Measurements from ENCODE around the gene PSMA7. TPM values are rescaled to one million over a fixed set of nuclear protein-coding genes. Genes with fewer than 3 reads are reported as not detected.

PSMA7 gene
- total and polyA plus RNA-seq, 8 donors: 119 to 280 (median 194) TPM

DNA sequence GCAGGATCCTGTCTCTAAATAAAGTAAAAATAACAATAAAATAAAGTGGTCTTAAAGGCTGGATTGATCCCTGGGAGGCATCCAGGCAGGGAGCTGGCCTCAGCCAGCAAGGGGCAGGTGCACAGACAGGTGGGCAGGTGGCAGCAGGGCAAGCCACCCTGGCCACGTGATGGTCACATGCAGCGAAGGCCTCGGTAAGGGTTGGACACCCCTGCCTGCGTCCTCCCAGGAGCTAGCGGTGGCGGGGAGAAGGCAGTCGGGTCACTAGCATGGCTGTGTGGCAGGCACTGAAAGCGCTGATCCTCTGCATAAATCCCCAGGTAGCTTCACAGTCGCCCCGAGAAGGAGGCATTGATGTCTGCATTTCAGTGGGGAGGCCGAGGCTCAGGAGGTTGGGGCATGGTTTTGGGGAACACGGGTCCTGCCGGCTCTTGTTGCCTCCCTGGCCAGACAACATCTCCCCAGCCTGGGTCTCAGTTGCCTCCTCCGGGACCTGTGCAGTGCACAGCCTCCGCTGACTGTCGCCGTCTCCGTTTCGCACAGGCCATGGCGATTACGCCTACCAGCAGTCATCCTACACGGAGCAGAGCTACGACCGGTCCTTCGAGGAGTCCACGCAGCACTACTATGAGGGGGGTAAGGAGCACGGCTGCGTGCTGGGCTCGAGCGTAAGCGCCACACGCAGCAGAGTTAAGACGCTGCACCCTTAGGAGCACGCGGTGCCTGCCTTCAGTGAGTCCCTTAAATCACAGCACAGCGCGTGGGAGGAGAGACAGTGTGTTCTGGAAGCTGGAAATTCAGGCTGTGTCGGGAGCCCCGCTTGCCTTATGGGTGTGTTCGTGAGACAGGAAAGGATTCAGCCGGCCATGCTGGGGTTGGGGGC lies 21.9 kb upstream of the PSMA7 start:
- TF ChIP-seq EP300 (IDR thresholded peaks at IDR 0.05): no peak
- TF ChIP-seq POLR2AphosphoS5 (IDR thresholded peaks at IDR 0.05): no peak
- TF ChIP-seq, protein P1, sequence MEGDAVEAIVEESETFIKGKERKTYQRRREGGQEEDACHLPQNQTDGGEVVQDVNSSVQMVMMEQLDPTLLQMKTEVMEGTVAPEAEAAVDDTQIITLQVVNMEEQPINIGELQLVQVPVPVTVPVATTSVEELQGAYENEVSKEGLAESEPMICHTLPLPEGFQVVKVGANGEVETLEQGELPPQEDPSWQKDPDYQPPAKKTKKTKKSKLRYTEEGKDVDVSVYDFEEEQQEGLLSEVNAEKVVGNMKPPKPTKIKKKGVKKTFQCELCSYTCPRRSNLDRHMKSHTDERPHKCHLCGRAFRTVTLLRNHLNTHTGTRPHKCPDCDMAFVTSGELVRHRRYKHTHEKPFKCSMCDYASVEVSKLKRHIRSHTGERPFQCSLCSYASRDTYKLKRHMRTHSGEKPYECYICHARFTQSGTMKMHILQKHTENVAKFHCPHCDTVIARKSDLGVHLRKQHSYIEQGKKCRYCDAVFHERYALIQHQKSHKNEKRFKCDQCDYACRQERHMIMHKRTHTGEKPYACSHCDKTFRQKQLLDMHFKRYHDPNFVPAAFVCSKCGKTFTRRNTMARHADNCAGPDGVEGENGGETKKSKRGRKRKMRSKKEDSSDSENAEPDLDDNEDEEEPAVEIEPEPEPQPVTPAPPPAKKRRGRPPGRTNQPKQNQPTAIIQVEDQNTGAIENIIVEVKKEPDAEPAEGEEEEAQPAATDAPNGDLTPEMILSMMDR (IDR thresholded peaks at IDR 0.05): no peak
- TF ChIP-seq POLR2A (IDR thresholded peaks at IDR 0.05): no peak
- no peaks in the 10 kb centered on the region for H3K4me1 ChIP-seq
- H3K27me3 ChIP-seq: no peaks in the 10 kb centered on the region
- intact Hi-C loops (cut with DNase I; ENCODE audit: low total_unique reads): no loop called here
- H3K4me3 ChIP-seq: no peak overlapping the region
- no peak overlapping the region for H3K27ac ChIP-seq
- no peak for DNase-seq
- WGBS, 5 donors: 93 to 98% (median 97%) methylated on average over 41 of the region's 41 CpGs
- H3K9me3 ChIP-seq: no peaks in the 10 kb centered on the region
- peaks cover 59 to 100% (median 98%) of the 10 kb centered on the region in 4 donors for H3K36me3 ChIP-seq

DNA sequence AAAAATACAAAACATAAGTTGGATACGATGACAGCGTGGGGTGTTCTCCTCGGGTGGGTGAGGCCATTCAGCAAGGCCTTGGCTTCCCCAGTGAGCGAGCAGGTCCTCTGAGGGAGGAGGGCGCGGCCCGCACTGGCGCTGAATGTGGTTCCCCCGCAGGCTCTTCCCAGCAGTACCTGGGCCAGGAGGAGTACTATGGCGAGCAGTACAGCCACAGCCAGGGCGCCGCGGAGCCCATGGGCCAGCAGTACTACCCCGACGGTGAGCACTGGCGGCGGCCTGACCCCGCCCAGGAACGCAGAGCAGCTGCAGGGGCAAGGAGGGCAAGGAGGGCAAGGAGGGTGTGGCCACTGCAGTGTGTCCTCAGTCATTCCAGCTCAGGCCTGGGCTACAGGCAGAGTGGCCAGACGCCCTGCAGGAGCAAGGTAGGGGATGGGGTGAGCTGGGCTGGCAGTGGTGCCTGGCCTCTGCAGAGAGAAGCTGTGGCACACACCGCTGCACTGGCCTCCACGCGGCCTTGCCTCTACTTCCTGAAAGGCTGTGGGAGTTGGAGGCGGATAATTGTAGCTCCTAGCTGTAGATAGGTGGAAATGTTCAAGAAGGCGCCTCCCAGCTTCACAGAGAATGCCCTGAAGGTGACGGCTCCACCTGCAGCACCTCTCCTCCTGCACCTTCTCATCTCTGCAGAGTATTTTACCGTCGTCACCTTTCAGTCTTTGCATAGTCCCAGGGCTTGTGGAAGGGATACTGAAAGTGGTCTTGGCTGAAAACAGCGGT lies 21.0 kb upstream of the PSMA7 start:
- DNase-seq: no peak
- intact Hi-C loops (cut with DNase I; ENCODE audit: low total_unique reads): no loop called here
- no peaks in the 10 kb centered on the region for H3K4me1 ChIP-seq
- no peak overlapping the region for H3K4me3 ChIP-seq
- H3K9me3 ChIP-seq: no peaks in the 10 kb centered on the region
- H3K27me3 ChIP-seq: no peaks in the 10 kb centered on the region
- no peak overlapping the region for H3K27ac ChIP-seq
- H3K36me3 ChIP-seq: peaks cover 59 to 99% (median 97%) of the 10 kb centered on the region in 4 donors
- WGBS, 5 donors: 90 to 94% (median 91%) methylated on average over 29 of the region's 29 CpGs
- TF ChIP-seq EP300 (IDR thresholded peaks at IDR 0.05) (no peak), POLR2AphosphoS5 (IDR thresholded peaks at IDR 0.05) (no peak), POLR2A (IDR thresholded peaks at IDR 0.05) (no peak)
- TF ChIP-seq, protein P1 (IDR thresholded peaks at IDR 0.05): no peak

DNA sequence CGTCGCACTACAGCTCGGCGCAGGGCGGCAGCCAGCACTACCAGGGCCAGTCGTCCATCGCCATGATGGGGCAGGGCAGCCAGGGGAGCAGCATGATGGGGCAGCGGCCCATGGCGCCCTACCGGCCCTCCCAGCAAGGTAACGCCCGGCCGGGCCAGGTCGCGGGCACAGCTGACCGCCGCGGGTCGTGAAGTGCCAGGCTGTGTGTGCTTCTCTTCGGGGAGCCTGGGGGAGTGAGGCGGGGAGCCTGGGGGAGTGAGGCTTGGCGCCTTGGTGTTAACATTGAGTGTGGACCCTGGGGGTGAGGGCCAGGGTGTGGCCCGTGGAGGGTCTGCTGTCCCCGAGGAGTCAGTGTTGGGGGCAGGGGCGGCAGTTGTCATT lies 20.3 kb upstream of the PSMA7 start:
- intact Hi-C loops (cut with DNase I; ENCODE audit: low total_unique reads): no loop called here
- Histone ChIP-seq H3K4me1 (no peaks in the 10 kb centered on the region), H3K36me3 (peaks cover 59 to 99% (median 97%) of the 10 kb centered on the region in 4 donors), H3K27ac (no peak overlapping the region), H3K4me3 (no peak overlapping the region), H3K9me3 (no peaks in the 10 kb centered on the region), H3K27me3 (no peaks in the 10 kb centered on the region)
- TF ChIP-seq, protein P1 (IDR thresholded peaks at IDR 0.05): no peak
- TF ChIP-seq POLR2A (IDR thresholded peaks at IDR 0.05): no peak
- TF ChIP-seq POLR2AphosphoS5 (IDR thresholded peaks at IDR 0.05): no peak
- no peak for TF ChIP-seq EP300 (IDR thresholded peaks at IDR 0.05)
- no peak for DNase-seq
- 93 to 97% (median 94%) methylated on average over 20 to 25 of the region's 25 CpGs for WGBS, 5 donors

DNA sequence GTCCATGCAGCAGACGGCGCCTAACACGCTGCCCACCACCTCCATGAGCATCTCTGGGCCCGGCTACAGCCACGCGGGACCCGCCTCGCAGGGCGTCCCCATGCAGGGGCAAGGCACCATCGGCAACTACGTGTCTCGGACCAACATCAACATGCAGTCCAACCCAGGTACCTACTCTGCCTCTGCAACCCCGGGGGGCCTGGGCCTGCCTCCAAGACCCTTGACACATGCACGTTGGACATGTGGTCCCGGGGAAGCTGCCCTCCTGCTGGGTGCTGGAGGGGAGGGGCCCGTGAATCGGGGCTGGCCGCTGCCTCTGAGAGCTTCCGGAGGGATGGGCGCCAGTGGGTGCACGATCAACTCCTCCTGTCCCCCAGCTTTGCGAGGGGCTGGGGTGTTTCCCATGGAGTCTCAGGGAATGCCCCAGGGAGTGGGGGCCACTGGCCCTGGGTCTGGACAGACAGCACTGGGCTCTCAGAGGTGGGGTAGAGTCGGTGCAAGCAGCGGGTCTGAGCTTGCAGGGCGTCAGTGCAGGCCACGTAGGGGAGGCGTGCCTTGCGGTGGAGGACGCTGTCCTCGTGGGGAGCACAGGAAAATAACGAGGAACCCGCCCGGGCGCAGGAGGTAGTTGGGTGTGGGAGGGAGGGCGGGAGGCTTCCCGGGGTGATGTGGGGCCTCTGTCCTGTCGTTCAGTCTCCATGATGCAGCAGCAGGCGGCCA lies 19.7 kb upstream of the PSMA7 start:
- H3K9me3 ChIP-seq: no peaks in the 10 kb centered on the region
- TF ChIP-seq EP300 (IDR thresholded peaks at IDR 0.05): no peak
- TF ChIP-seq POLR2AphosphoS5 (IDR thresholded peaks at IDR 0.05): no peak
- TF ChIP-seq, protein P1 (IDR thresholded peaks at IDR 0.05): no peak
- no peak for TF ChIP-seq POLR2A (IDR thresholded peaks at IDR 0.05)
- no peaks in the 10 kb centered on the region for H3K4me1 ChIP-seq
- intact Hi-C loops (cut with DNase I; ENCODE audit: low total_unique reads): no loop called here
- no peak for DNase-seq
- 93 to 98% (median 96%) methylated on average over 29 to 38 of the region's 38 CpGs for WGBS, 5 donors
- H3K4me3 ChIP-seq: no peak overlapping the region
- H3K27me3 ChIP-seq: no peaks in the 10 kb centered on the region
- peaks cover 59 to 97% (median 93%) of the 10 kb centered on the region in 4 donors for H3K36me3 ChIP-seq
- no peak overlapping the region for H3K27ac ChIP-seq

Data from stomach (tissue), 9 donors.